GM12873 (cell line): ENCODE results near the gene COQ5.
A peak's percentile ranks its signal among the peaks of the same experiment; 100 is the strongest.

Experiments
- TF ChIP-seq, protein P1 (sequence below): IDR thresholded peaks from 2 replicates; pipeline ENCODE4 v1.5.1; 2012; ENCODE audit warnings: low read depth, mild to moderate bottlenecking, moderate library complexity, low read length, control low read depth; ENCODE audit not compliant: insufficient read depth; ENCODE audit errors: missing control alignments

The COQ5 gene

DNA sequence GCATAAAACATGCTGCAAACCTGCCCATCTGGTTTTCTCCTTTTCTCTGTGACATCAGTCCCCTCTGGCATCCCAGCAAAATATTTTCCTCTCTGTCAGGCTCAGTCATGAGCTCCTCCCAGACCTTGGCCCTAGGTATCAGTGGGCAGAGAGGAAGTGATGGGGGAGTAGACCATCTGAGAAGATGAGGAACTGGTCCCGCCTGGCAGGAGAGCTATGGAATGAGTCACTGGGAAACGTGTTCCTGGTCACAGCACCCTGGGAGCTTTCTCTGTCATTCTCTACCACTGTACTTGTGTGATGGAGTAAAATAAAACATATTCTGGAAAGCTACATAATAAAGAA is 54.4 kb downstream of the COQ5 start:
- TF ChIP-seq, protein P1, sequence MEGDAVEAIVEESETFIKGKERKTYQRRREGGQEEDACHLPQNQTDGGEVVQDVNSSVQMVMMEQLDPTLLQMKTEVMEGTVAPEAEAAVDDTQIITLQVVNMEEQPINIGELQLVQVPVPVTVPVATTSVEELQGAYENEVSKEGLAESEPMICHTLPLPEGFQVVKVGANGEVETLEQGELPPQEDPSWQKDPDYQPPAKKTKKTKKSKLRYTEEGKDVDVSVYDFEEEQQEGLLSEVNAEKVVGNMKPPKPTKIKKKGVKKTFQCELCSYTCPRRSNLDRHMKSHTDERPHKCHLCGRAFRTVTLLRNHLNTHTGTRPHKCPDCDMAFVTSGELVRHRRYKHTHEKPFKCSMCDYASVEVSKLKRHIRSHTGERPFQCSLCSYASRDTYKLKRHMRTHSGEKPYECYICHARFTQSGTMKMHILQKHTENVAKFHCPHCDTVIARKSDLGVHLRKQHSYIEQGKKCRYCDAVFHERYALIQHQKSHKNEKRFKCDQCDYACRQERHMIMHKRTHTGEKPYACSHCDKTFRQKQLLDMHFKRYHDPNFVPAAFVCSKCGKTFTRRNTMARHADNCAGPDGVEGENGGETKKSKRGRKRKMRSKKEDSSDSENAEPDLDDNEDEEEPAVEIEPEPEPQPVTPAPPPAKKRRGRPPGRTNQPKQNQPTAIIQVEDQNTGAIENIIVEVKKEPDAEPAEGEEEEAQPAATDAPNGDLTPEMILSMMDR = no peak

DNA sequence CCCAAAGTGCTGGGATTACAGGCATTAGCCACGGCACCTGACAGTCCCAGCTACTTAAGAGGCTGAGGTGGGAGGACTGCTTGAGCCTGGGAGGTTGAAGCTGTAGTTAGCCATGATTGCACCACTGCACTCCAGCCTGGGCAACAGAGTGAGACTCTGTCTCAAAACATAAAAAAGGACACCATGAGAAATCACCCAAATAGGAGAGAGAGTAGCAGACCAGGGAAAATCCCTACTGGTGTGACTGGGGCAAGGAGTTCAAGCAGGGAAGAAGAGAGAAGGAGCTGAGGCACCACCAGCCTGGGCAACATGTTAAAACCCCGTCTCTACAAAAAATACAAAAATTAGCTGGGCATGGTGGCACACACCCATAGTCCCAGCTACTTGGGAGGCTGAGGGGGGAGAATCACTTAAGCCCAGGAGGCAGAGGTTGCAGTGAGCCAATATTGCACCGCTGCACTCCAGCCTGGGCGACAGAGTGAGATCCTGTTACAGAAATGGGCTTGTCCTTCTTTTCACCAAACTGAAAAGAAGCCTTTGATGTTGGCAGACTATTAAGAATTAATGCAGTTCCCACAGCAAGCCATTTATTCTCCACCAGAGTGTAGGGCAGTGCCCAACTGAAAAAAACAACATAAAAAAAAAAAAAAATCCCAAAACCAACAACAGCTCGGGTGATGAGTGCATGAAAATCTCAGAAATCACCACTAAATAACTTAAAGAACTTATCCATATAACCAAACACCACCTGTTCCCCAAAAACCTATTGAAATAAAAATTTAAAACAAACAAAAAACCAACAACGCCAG is 54.9 kb downstream of the COQ5 start:
- TF ChIP-seq, protein P1 = no peak

DNA sequence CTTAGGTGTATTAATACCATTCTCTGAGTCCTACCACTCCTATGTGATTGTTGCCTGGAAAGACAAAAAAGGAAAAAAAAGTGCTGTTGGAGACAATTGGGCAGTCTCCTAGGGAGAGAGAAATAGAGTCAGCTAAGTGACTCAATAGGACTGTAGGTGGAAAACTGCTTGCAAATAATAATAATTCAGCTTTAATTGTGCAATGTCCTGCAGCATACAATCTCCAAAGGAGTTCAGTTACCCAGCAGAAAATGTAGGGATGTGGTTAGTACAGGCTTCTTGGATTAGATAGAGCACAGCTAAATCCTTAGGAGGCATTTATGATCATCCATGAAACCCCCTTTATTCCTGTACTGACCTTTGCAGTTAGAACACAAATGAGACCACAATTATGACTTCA is 56.4 kb downstream of the COQ5 start:
- TF ChIP-seq, protein P1 = no peak

DNA sequence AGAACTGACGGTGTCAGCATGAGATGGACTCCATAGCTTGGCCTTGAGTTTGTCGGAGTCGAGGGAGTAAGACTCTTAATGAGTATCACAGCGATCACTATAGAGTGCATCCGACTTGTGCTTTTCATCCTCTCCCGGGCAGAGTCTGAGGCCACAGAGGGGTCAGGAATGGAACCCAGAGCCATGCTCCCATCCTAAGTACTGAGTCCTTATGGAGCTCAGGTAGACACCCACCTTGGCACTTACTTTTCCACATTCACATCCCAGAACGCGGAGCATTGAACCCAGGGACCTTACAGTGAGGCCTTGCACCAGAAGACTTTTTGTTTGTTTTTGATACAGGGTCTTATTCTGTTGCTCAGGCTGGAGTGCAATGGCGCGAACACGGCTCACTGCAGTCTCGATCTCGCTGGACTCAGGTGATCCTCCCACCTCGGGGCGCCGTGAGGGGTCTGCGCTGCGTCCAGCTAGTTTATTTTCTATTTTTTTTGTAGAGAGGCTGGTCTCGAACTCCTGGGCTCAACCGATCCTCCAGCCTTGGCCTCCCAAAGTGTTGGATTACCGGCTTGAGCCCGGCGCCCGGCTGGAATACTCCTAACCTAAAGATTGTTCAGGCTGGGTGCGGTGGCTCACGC is 58.7 kb downstream of the COQ5 start:
- TF ChIP-seq, protein P1 = no peak

DNA sequence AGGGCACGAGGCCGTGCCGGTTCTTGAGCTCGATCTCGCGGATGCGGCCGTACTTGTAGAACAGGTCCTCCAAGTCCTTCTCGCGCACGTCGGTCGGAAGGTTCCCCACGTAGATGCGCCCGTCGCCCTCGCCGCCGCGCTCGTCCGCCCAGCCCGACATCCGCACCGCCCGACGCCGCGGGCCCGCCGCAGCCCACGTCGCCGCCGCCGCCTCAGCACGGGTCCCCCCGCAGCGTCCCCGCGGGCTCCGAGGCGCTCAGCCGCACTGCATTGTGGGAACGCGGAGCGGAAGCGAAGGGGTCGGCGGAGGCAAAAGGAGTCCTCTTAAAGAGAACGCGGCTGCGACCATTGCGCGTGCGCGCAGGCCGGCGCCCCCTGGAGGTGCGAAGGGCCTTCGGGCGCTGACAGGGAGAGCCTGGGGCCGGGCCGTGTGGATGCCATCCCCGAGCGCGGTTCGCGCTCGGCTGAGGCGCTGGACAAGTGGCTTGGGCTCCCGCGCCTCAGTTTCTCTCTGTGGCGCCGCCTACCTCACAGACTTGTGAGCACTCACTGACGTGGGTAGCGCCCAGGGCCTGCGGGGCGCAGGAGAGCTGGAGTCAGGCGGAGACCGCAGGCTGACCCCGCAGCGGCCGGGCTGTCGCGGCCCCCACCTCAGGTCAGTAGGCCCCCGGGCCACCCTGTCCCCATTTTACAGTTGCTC is 59.4 kb downstream of the COQ5 start, which contains the start of gene SRSF9:
Gene SRSF9 (minus strand): TSS at position 299 of the 700 bp plus-strand sequence. CDS start 139 bp downstream, at position 160.
- TF ChIP-seq, protein P1 = peak; percentile 96

DNA sequence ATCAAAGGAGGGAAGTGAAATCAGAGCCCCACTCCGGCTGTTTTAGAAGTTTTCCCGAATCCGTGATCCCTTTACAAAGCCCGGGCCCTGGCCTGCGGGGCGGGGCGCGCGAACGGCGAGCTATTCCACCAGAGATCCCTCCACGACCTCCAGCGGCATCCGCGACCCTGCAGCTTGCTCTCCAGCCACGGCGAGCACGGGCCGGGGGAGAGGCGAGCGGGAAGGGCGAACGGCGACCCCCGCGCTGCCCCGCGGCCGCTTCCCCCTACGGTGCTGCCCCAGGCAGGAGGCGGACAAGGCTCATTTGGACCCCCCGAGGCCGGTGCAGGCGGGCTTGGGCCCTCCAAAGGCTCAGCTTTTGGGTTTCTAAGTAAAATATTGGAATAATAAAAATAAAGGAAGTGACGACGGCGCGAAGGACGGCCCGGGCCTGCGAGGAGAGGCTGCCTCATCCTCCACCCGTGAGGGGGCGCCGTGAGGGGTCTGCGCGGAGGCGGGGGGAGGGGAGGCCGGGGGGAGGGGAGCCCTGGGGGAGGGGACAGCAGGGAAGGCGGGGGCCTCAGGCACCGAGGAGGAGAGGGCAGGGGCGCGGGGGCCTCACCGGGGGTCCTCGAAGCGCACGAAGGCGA is 60.0 kb downstream of the COQ5 start:
- TF ChIP-seq, protein P1 = no peak
